GM12801 (cell line): Measurements from ENCODE around the gene OR2C1.

Experiments used
- CTCF ChIP-seq: IDR thresholded peaks from one replicate; pipeline ENCODE4 v1.5.1; 2011; ENCODE audit warnings: control low read depth; ENCODE audit not compliant: insufficient read length; ENCODE audit errors: extremely low read depth

Gene OR2C1

GRCh38 chr16:3328643-3329042, 27.0 kb upstream of the OR2C1 start:
- TF ChIP-seq CTCF: no peak

- TF ChIP-seq CTCF: no peak
Measured at GRCh38 chr16:3346041-3346440, 9.6 kb upstream of the OR2C1 start.

GRCh38 chr16:3347586-3347985, 8.1 kb upstream of the OR2C1 start:
- no peak for TF ChIP-seq CTCF

GRCh38 chr16:3348547-3349167, 7.0 kb upstream of the OR2C1 start:
- no peak for TF ChIP-seq CTCF

- no peak for TF ChIP-seq CTCF
Measured at GRCh38 chr16:3349175-3349574, 6.5 kb upstream of the OR2C1 start.

GRCh38 chr16:3356118-3356517, 429 bp downstream of the OR2C1 start:
- no peak for TF ChIP-seq CTCF

- TF ChIP-seq CTCF: no peak
Measured at GRCh38 chr16:3358871-3359270, 3.2 kb downstream of the OR2C1 start.
